NT2/D1 (cell line): ENCODE results near the gene NAA15.
"Not testable (repeated sequence)": the region's sequence is repeated elsewhere in the genome, so short reads cannot be mapped to it uniquely, and the experiment has no call there.

ENCODE experiments used
- SUZ12 ChIP-seq: IDR thresholded peaks from 2 replicates; pipeline ENCODE4 v1.6.1; 2011; ENCODE audit not compliant: insufficient read length, insufficient read depth; ENCODE audit errors: extremely low read depth
- YY1 ChIP-seq: IDR thresholded peaks from 2 replicates; pipeline ENCODE4 v1.6.1; 2011; ENCODE audit not compliant: insufficient read length, insufficient read depth
- ZNF274 ChIP-seq: IDR thresholded peaks from 2 replicates; pipeline ENCODE4 v1.6.1; 2011; ENCODE audit warnings: mild to moderate bottlenecking, low read depth, low read length

GRCh38 chr4:139255581-139255980 is 45.7 kb upstream of the NAA15 start:
- TF ChIP-seq ZNF274, YY1, SUZ12: not testable (repeated sequence)
